Cardiac septum (tissue), 1 donor: ENCODE results near the gene GALNT10. TPM values are rescaled to one million over a fixed set of nuclear protein-coding genes. Genes with fewer than 3 reads are reported as not detected.

ENCODE experiments used
- DNase-seq: peaks from one replicate; pipeline ENCODE4 v3.0.0-alpha.2; 2020; ENCODE audit warnings: low spot score
- intact Hi-C: fragments of 100-400 bp; cut with DNase I; formaldehyde crosslinking; loops from one replicate; pipeline ENCODE4 v1.14.0; 2022
- total RNA-seq: library from RNA; stranded (reverse); fragmentation: NEBNext Ultra II Directional; extraction: Animal tissue kit (Norgen Biotek cat#: 25700); gene quantifications from one replicate; pipeline ENCODE4 v1.2.1, GENCODE V29; 2021
- donor health status: DM: no; HTN: no; CAD: no.

The GALNT10 gene
- total RNA-seq, 1 donor from 2014 or later, result 15.5 TPM

DNA sequence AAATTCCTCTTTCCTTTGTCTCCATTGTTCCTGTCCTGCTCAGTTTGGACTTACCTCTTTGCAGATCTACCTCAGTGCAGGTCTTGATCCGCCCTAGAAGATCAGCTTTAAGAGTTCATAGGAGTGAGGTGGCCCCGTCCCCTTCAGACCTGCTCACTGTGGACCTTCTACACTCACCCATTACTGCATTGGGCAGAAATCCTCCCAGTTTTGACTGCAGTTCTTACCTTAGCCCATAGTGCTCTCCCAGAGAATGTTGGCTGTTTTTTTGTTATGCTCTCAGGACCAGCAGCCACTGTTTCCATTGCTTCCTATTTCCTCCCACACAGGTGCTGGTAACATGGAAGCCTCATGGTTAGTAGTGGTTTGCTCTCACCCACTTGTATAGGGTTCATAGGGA, 63.3 kb downstream of the GALNT10 start:
- intact Hi-C loops, result no loop called here

GRCh38 chr5:154254896-154255295, 64.4 kb downstream of the GALNT10 start:
- DNase-seq, result no peak
- intact Hi-C loops, result no loop called here

More for the DNA sequence above, 63.3 kb downstream of the GALNT10 start:
- no peak for DNase-seq

DNA sequence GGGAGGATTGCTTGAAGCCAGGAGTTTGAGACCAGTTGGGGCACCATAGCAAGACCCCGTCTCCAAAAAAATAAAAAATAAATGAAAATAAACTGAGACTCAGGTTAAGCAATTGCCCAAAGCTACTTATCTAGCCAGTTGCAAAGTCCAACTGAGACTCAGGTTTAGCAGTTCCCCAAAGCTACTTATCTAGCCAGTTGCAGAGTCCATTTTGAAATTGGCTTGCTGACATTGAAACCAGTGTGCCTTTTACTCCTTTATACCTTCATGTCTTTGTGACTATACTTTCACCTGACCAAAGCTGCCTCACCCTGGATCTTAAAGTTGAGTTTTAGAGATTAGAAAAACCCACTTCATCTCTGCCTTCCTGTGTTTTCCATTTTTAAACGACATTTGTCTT, 66.5 kb downstream of the GALNT10 start:
- intact Hi-C loops, result no loop called here
- DNase-seq, result no peak

- intact Hi-C loops, result no loop called here
- DNase-seq, result no peak
Observed at GRCh38 chr5:154258531-154259217, 68.1 kb downstream of the GALNT10 start.

DNA sequence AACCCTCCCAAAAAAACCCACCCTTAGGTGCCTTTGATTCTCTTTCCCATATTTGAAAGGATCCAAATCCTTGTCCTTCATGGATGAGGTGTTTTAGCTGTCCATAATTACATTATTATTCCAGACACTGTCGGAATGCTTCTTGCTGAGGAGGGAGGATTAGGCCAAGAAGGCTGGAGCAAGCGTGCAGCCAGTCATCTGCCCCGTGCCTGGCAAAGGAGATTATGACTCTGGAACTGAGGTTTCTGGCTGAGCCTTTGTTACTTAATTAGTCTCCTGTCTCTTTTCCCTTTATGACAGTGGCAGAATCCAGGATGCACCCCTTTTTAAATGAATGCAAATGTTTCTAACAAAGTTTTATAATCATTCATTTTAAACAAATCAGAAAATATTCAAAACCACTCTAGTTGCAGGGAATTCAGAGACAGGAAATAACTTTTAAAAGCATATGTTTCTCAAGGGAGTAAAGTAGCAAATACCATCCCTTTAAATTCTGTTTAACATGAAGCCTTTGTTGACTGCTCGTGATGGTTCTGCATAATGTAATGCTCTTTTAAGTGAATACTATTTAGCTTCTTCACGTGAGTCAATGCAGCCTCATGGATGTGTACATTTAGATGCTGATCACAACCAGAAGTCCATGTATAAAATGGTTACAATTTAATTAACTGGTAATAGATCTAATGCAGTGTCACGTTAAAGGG, 69.8 kb downstream of the GALNT10 start:
- no peak for DNase-seq
- intact Hi-C loops, result no loop called here

GRCh38 chr5:154262342-154262741, 71.8 kb downstream of the GALNT10 start:
- intact Hi-C loops, result no loop called here
- DNase-seq, result no peak

DNA sequence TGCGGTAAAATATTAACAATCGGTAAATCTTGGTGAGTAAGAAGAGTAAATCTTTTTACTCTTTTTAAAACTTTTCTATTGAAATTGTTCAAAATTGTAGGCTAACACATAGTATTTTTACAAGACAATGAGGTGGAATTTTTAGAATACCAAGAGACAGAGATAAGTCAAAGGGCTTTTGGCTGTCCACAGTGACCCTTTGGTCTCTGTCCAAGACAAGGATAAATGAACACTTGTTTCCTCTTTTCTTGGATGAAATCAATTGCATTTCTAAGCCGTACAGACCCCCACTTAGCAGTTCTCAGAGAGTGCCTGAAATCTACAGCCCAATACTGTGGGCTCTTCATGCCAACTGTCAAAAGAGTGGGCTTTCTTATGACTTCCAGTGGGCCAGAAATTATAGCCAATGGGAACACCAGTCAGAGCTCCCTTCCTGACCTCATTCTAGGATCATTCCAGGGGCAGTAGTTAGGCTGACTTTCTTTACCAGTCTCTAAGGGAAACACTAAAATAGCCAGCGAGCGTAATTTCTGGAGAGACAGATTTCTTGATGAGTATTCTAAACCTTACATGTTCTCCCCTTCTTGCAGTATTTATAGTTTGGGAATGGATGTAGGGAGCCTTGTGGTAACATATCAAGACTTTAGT, 74.1 kb downstream of the GALNT10 start:
- intact Hi-C loops, result no loop called here
- no peak for DNase-seq

DNA sequence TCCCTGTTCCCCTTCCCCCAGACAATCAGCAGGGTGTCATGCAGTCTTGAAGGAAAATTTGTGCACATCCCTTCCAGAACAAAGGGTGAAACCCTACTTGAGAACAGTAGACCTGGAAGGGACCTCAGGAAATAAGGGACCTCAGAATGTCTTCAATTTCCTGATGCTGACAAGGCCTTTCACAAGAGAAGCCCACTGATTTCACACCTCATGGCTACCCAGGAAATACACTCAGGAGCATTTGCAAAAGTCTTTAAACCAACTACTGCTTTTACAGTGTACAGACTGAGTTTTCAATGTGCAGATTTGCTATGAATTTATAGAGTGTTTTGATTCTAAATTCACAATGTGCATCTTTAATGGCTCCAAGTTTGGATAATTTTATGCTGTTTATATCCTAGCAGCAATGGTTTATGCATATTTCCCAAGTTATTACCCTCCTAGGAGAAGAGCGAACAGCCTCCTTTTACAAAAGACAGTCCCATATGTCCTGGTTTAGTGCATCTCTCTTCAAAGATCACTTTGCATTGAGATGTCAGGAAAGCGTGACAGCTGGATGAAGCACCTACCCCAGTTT, 74.8 kb downstream of the GALNT10 start:
- intact Hi-C loops, result no loop called here

DNA sequence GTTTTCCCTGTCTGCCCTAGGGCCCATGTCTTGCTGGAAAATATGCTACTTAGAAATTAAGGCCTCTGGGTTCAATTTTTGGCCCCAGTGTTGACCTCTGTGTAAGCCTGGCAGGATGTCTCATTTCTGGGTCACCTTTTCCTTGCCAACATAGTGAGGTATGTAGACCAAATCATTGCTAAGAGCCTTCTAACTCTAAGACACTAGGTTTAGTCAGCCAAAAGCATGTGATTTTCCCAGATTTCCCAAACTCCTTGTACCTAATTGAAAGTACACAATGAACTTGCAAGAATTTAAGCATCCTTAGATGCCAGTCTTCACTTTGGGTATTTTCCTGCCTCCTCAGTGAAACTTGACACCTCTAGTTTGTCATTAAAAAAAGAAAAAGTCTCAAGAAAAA, 77.0 kb downstream of the GALNT10 start:
- DNase-seq, result no peak
- intact Hi-C loops, result no loop called here

More for the DNA sequence above, 74.8 kb downstream of the GALNT10 start:
- DNase-seq, result no peak

DNA sequence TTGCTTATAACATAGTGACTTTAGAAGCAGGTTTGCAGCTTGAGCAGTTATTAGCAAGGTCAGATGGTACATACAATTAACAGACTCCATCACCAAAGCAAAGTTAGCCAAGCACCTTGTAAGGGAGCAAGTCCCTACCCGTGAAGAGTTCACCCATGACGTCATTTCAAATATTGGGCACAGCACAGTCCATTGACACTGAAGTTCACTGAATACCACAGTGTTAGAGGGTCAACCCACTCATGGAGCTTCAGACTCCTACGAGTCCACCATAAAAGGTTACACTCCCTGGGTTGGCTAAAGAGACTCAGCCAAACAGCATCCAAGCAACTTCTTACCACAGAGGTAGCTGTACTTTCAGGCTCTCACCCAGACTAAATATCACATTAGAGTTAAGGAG, 77.5 kb downstream of the GALNT10 start:
- DNase-seq, result no peak
- intact Hi-C loops, result no loop called here

DNA sequence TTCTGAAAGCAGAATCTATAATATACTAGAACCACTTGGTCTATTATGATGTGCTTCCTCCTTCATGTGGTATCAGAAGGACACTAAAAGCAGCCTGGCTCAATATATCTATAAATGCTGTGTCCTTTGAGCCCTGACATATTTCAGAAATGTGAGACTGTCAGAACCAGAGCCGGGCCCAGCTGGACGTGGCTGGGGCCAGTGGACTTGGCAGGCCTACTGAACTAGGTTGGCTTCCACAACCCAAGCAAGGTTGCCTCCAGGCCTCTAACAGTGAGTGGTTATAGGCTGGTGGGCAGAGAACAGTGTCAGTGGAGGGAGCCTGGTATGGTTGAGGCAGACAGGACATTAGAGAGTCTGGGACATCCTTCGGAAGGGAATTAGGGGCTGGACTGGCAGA, 78.9 kb downstream of the GALNT10 start:
- DNase-seq, result no peak
- intact Hi-C loops, result no loop called here

DNA sequence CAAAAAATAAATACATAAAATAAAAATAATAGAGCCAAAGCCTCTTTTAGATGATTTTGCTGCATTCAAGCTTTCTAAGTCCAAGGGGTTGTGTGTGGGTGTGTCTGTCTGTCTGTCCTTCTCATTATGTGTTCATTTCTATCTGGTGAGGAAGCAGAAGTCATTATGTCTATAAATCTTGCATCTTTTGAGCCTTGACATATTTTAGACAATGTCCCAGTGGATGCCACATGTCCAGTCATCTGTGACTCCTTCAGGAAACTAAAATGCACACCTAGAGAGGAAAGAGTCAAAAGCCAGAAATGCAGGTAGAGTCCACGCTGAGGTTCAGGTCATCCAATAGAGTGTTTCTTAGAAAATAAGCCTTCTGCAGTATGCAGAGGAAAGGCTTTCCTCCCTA, 80.9 kb downstream of the GALNT10 start:
- DNase-seq, result no peak
- intact Hi-C loops, result no loop called here

DNA sequence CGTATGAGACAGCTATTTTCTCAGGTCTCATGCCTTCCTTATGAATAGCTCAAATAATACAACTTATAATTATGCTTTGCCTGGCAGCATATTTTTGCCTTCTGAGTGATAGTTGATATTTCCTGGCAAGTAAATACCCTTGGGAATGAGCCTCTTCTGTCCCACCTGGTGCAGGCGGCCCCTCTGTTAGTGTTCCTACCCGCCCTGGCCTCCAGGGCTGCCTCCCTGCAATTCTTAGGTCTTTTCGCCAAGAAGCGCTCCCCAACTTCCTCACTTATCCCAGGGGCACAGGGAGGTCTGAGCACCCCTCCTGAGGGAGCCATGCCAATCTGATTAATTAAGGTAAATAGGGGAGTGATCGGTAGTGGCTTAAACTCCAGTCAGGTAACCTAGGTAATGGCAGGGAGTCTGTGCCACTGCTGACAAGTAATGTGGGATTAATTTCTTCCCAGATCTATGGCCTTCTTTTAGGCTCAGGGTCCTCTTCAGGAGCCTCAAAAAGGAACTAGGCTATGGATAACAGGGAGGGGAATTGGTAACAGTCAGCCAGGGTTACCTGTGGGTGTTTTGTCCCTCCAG, 81.5 kb downstream of the GALNT10 start:
- no peak for DNase-seq
- intact Hi-C loops, result no loop called here

DNA sequence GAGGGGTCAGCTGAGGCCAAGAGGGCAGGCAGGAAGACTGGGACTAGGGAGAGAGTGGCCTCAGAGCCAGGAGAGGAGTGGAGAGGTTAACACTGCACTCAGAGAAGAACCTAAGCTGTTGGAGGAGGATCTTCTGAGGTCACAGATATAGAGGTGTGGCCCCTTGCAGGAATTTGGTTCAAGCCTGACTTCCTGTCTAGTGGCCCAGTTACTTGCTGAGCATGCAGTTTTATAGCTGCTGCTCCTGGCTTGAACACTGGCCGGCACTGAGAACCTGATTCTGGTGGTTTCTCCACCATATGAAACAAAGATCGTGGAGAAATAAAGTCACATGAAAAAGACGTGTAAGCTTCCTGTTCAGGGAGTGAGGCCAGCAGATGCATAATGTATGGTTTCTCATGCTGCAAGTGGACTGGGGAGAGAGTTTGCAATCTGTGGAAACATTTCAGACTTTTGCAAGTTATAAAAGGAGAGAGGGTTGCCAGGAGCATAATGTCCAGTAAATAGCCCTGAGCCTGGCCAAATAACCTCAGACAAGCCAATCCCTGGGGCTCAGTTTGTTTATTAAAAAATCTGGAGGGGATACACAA, 82.6 kb downstream of the GALNT10 start:
- DNase-seq, result no peak
- intact Hi-C loops, result no loop called here

- DNase-seq, result no peak
- intact Hi-C loops, result no loop called here
Observed at GRCh38 chr5:154273963-154274827, 83.7 kb downstream of the GALNT10 start.

GRCh38 chr5:154274828-154275185, 84.3 kb downstream of the GALNT10 start:
- DNase-seq, result no peak
- intact Hi-C loops, result no loop called here

DNA sequence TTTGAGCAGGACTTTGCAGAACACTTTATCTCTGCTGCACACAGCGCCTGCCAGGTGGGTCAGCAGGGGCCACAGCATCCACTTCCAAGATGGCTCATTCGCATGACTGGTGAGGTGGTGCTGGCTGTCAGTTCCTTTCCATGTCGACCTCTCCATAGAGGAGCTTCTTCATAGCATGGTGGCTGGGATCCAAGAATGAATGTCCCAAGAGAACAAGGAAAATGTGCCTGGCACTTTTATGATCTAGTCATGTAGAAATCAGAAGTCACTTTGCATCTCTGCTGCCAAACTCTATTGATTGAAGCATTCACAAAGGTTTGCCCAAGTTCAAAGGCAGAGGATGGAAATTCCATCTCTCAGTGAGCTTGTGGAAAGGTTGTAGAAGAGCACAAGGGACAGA, 85.0 kb downstream of the GALNT10 start:
- no peak for DNase-seq
- intact Hi-C loops, result no loop called here

DNA sequence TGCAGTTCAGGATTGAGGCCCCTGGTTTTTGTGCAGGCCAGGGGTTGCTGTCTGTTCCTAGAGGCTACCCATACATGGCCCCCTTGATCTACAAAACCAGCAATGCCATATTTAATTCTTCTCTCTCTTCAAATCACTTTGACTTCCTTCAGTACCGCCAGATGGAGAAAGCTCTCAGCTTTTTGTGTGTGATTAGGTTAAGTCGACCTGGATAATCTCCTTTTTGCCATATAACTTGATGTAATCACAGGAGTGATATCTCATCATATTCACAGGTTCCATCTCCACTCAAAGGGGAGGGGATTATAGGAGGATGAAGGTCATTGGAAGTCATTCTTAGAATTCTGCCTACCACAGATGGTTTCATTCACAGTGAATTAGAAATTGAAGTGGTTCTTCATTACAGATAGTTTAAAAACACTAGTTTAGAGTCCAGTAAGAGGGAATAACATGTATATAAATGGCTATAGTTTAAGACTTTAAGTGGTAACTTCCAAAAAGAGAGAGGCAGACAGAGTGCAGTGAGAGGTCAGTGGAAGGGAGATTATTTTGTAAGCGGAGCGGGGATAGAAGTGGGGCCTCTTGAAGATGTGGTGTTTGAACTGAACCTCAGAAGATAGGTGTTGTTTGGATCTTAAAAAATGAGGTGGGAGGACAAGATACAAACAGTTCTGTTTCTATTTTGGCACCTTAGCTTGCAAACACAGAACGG, 85.9 kb downstream of the GALNT10 start:
- intact Hi-C loops, result no loop called here
- no peak for DNase-seq

GRCh38 chr5:154276973-154277331, 86.4 kb downstream of the GALNT10 start:
- DNase-seq, result no peak
- intact Hi-C loops, result no loop called here
